B cell (primary cell): ENCODE data around the gene CTNS. TPM values are rescaled to one million over a fixed set of nuclear protein-coding genes. Genes with fewer than 3 reads are reported as not detected.

ENCODE experiments used
- ATAC-seq: fragments of 200-7000 bp; cut with Tn5 transposase; one replicate; pipeline ENCODE4 v1.10.0; 2021; ENCODE audit warnings: low read depth, mild to moderate bottlenecking, moderate number of reproducible peaks, moderate library complexity
- CTCF ChIA-PET: fragments of 350-600 bp; sonication (Branson Sonifier 250); formaldehyde crosslinking; loops from one replicate; lab custom pipeline; 2021; ENCODE audit warnings: antibody characterized with exemption, inconsistent platforms; lab: Charles Lee
- POLR2A ChIA-PET: fragments of 350-600 bp; sonication (Branson Sonifier 250); formaldehyde crosslinking; loops from one replicate; lab custom pipeline; 2021; ENCODE audit warnings: antibody characterized with exemption; lab: Charles Lee
- DNase-seq: peaks from one replicate; pipeline ENCODE4 v3.0.0; 2013
- H2AFZ ChIP-seq: 2 replicates; pipeline ENCODE4 v1.6.1; 2012; ENCODE audit warnings: mild to moderate bottlenecking, low read depth, low read length; ENCODE audit not compliant: insufficient read depth, poor library complexity, severe bottlenecking
- H3K27ac ChIP-seq, 2 donors: 1 replicate in 1 of 2; 2 replicates in 1 of 2; pipeline ENCODE4 v1.5.1; 2012 to 2013; ENCODE audit warnings: low read length in 2 of 2, mild to moderate bottlenecking in 2 of 2, moderate library complexity in 1 of 2
- H3K27me3 ChIP-seq, 4 experiments: fragments of 200-600 bp in 1 of 4; sonication (generic) in 1 of 4; replicated peaks in 1 of 4; 1 replicate in 2 of 4; 2 replicates in 2 of 4; pipeline versions ENCODE4 v1.6.1 to v1.7.0; 2013 to 2016; ENCODE audit warnings: low read length in 3 of 4, mild to moderate bottlenecking in 2 of 4, mixed read lengths in 1 of 4, moderate library complexity in 1 of 4; ENCODE audit not compliant: insufficient read depth in 4 of 4, control insufficient read depth in 3 of 4; ENCODE audit errors: control extremely low read depth in 1 of 4
- H3K36me3 ChIP-seq, 2 experiments: replicated peaks in 1 of 2; 1 replicate in 1 of 2; 2 replicates in 1 of 2; pipeline versions ENCODE4 v1.6.1 to v1.7.1; 2013; ENCODE audit warnings: low read length in 1 of 2; ENCODE audit not compliant: insufficient read depth in 2 of 2, control insufficient read depth in 1 of 2; ENCODE audit errors: control extremely low read depth in 1 of 2, extremely low read depth in 1 of 2
- H3K4me1 ChIP-seq, 2 donors: fragments of 200-600 bp in 1 of 2; sonication (generic) in 1 of 2; 1 replicate in 1 of 2; 2 replicates in 1 of 2; pipeline versions ENCODE4 v1.5.1 to v1.6.1; 2013 to 2017; ENCODE audit warnings: low read length in 2 of 2; ENCODE audit not compliant: control insufficient read depth in 2 of 2, insufficient read depth in 2 of 2
- H3K4me2 ChIP-seq: replicated peaks from 2 replicates; pipeline ENCODE3; 2012; ENCODE audit warnings: mild to moderate bottlenecking, low read depth, low read length; ENCODE audit not compliant: poor library complexity, severe bottlenecking
- H3K4me3 ChIP-seq, 5 experiments: fragments of 200-600 bp in 1 of 5; sonication (generic) in 1 of 5; 1 replicate in 3 of 5; 2 replicates in 2 of 5; pipeline versions ENCODE4 v1.5.1 to v1.7.0; 2011 to 2016; ENCODE audit warnings: low read length in 4 of 5, mild to moderate bottlenecking in 4 of 5, low read depth in 2 of 5, control low read depth in 1 of 5, moderate library complexity in 1 of 5; ENCODE audit not compliant: insufficient read depth in 1 of 5; ENCODE audit errors: control extremely low read depth in 1 of 5, extremely low read depth in 1 of 5
- H3K79me2 ChIP-seq: fragments of 200-600 bp; sonication (generic); one replicate; pipeline ENCODE4 v1.6.0; 2016; ENCODE audit warnings: low read length; ENCODE audit not compliant: control insufficient read depth, insufficient read depth
- H3K9ac ChIP-seq: fragments of 200-600 bp; sonication (generic); 2 replicates; pipeline ENCODE4 v1.6.1; 2017; ENCODE audit warnings: mild to moderate bottlenecking, low read length, moderate library complexity
- H3K9me3 ChIP-seq, 3 donors: one replicate each; pipeline versions ENCODE4 v1.6.1 to v1.7.1; 2013; ENCODE audit warnings: low read length in 2 of 3; ENCODE audit not compliant: control insufficient read depth in 2 of 3, insufficient read depth in 1 of 3; ENCODE audit errors: control extremely low read depth in 1 of 3
- H4K20me1 ChIP-seq: 2 replicates; pipeline ENCODE4 v1.6.0; 2012; ENCODE audit warnings: mild to moderate bottlenecking, low read length; ENCODE audit not compliant: insufficient read depth, control insufficient read depth, poor library complexity, severe bottlenecking
- H3K27ac Mint-ChIP-seq: one replicate; pipeline ENCODE4 v1.8.0; 2021; ENCODE audit warnings: mixed read lengths
- H3K27me3 Mint-ChIP-seq: one replicate; pipeline ENCODE4 v1.8.0; 2021; ENCODE audit warnings: mixed read lengths
- H3K4me1 Mint-ChIP-seq: one replicate; pipeline ENCODE4 v1.8.0; 2021; ENCODE audit warnings: mixed read lengths
- H3K4me3 Mint-ChIP-seq: one replicate; pipeline ENCODE4 v1.8.0; 2021; ENCODE audit warnings: mixed read lengths
- H3K9me3 Mint-ChIP-seq: one replicate; pipeline ENCODE4 v1.8.0; 2022; ENCODE audit warnings: mixed read lengths; ENCODE audit not compliant: insufficient read depth
- EZH2 ChIP-seq: IDR thresholded peaks from 2 replicates; pipeline ENCODE4 v1.6.1; 2012; ENCODE audit warnings: borderline replicate concordance, low read depth, mild to moderate bottlenecking, moderate library complexity, low read length; ENCODE audit not compliant: insufficient read depth, poor library complexity, severe bottlenecking
- WGBS: methylation state at CpG from one replicate; pipeline ENCODE4 v1.1.5; 2013; ENCODE audit warnings: missing lambda C conversion rate; ENCODE audit not compliant: insufficient coverage; 5-methylcytosine and 5-hydroxymethylcytosine counted together
- intact Hi-C: fragments of 100-400 bp; cut with micrococcal nuclease; formaldehyde crosslinking; loops from one replicate; pipeline ENCODE4 v1.10.0; 2022
- polyA plus RNA-seq: library from polyadenylated mRNA; depleted of rRNA; stranded (reverse); fragments of >200 nt; gene quantifications from 2 replicates; pipeline ENCODE4 v1.2.3, GENCODE V29; 2012
- total RNA-seq, 2 donors: library from RNA; stranded (reverse); fragments of 120-200 nt in 1 of 2; gene quantifications; 1 replicate in 1 of 2; 2 replicates in 1 of 2; pipeline versions ENCODE4 v1.2.3 to v1.2.4, GENCODE V29; 2013 to 2022
- TF ChIP-seq, protein P1 (sequence below): fragments of 200-600 bp; IDR thresholded peaks from one replicate; pipeline ENCODE4 v1.8.0; 2022; ENCODE audit warnings: antibody characterized with exemption, mild to moderate bottlenecking

The CTNS gene
- total and polyA plus RNA-seq, 2 donors (not counting 1 experiment from before 2014, with no cell fraction given), result 11.6 to 24.7 TPM

DNA sequence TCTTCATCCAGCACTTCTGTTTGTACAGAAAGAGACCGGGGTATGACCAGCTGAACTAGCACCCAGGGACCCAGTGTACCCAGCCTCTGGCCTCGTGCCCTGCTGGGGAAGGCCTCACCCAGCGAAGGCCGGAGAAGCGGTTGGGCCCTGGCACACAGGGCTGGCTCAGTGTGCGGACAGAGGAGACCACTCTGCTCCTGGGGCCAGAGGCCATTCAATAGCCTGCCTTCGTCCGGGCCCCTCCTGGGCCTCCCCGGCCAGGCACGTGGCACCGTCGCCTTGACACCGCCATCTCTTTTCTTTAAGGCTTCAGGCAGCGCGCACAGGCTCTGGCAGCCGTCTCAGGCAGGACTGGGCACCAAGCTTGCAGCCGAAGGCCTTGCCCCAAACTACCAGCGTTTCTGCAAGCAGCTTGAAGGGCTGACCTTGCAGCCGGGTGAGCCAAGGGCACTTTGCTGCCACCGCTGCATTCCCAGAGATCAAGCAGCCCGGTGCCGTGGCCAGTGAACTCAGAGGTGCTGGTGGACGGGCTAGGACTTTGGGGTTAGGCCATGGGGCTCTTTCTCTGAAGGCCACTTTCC is 23.8 kb downstream of the CTNS start:
- TF ChIP-seq, protein P1, sequence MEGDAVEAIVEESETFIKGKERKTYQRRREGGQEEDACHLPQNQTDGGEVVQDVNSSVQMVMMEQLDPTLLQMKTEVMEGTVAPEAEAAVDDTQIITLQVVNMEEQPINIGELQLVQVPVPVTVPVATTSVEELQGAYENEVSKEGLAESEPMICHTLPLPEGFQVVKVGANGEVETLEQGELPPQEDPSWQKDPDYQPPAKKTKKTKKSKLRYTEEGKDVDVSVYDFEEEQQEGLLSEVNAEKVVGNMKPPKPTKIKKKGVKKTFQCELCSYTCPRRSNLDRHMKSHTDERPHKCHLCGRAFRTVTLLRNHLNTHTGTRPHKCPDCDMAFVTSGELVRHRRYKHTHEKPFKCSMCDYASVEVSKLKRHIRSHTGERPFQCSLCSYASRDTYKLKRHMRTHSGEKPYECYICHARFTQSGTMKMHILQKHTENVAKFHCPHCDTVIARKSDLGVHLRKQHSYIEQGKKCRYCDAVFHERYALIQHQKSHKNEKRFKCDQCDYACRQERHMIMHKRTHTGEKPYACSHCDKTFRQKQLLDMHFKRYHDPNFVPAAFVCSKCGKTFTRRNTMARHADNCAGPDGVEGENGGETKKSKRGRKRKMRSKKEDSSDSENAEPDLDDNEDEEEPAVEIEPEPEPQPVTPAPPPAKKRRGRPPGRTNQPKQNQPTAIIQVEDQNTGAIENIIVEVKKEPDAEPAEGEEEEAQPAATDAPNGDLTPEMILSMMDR, result no peak
- no peak for TF ChIP-seq EZH2
- Histone ChIP-seq H3K4me3 (no peak overlapping the region), H3K27ac (no peak overlapping the region), H3K36me3 (peaks cover 0 to 5% of the 10 kb centered on the region in 2 experiments), H3K4me1 (peaks cover 0 to 4% of the 10 kb centered on the region in 2 donors), H3K4me2 (no peak overlapping the region), H2AFZ (no peak overlapping the region), H4K20me1 (no peaks in the 10 kb centered on the region), H3K9me3 (no peaks in the 10 kb centered on the region), H3K79me2 (no peaks in the 10 kb centered on the region), H3K9ac (no peak overlapping the region), H3K27me3 (no peaks in the 10 kb centered on the region)
- Mint-ChIP-seq H3K27me3 (no peaks in the 10 kb centered on the region), H3K27ac (no peak overlapping the region), H3K9me3 (no peaks in the 10 kb centered on the region), H3K4me1 (peaks cover 2% of the 10 kb centered on the region), H3K4me3 (no peak overlapping the region)
- WGBS, result 92% methylated on average over 23 of the region's 23 CpGs
- no peak for ATAC-seq
- DNase-seq, result no peak
- POLR2A ChIA-PET, result no interaction called here
- CTCF ChIA-PET, result no interaction called here
- intact Hi-C loops, result no loop called here

DNA sequence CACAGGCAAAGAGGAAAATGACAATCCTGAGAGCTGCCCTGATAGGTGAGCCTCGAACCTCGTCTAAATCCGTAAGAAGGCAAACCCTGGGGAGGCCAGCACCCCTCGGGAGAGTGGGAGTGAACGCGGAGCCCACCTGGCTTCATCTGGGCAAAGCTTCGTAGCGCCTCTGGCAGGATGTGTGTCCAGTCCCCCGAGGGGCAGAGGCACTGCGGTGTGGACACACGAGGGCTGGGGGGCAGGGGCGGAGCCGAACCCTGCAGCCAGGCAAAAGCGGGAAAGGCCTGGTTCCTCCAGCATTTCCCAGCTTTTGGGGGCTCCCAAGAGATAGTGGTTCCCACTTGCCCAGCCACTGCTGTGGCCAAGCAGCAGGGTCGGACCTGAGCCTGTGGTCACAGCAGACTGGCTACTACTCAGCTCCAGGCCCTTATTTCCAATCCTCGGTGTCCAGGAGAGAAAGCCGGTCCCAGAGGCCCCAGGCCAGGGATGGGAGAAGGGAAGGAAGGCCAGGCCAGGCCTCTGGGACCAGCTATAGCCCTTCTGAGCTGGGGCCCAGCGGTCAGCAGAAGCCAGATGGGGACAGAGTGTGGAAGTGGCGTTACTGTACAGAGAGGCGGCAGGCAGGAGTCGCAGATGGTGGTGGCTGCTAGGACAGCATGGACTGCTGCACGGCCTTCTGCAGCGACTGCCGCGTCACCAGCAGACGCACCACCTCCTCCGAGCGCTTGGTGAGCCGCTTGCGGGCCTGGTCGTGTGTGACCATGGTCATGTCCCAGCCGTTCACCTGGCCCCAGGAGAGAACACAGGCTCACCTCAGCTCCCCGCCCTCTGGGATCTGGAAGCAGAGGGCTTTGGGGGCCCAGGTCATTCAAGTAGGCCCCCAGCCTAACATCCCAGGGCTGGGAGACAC is 26.8 kb downstream of the CTNS start:
- POLR2A ChIA-PET, result no interaction called here

More for the DNA sequence above, 26.8 kb downstream of the CTNS start:
- CTCF ChIA-PET, result interaction anchor here (1.1 kb wide), 1 partner anchor 14 kb away, joined by 3 read pairs; no protein-coding TSS in a partner anchor
- no peak overlapping the region for H3K4me3 Mint-ChIP-seq
- no peak for TF ChIP-seq EZH2
- TF ChIP-seq, protein P1, result no peak
- no peak overlapping the region for H3K4me2 ChIP-seq
- H3K36me3 ChIP-seq, result peaks cover 0 to 5% of the 10 kb centered on the region in 2 experiments
- intact Hi-C loops, result no loop called here
- DNase-seq, result no peak
- no peaks in the 10 kb centered on the region for H3K27me3 ChIP-seq
- no peak overlapping the region for H2AFZ ChIP-seq
- H3K4me3 ChIP-seq, result no peak overlapping the region
- H3K9me3 ChIP-seq, result no peaks in the 10 kb centered on the region
- ATAC-seq, result no peak
- no peak overlapping the region for H3K27ac ChIP-seq
- H3K4me1 Mint-ChIP-seq, result peaks cover 14% of the 10 kb centered on the region
- 95% methylated on average over 33 of the region's 33 CpGs for WGBS
- no peak overlapping the region for H3K9ac ChIP-seq
- peaks cover 5 to 12% of the 10 kb centered on the region in 2 donors for H3K4me1 ChIP-seq
- no peaks in the 10 kb centered on the region for H3K9me3 Mint-ChIP-seq
- H3K79me2 ChIP-seq, result peaks cover 3% of the 10 kb centered on the region
- H4K20me1 ChIP-seq, result no peaks in the 10 kb centered on the region
- no peaks in the 10 kb centered on the region for H3K27me3 Mint-ChIP-seq
- H3K27ac Mint-ChIP-seq, result no peak overlapping the region
